Transverse colon (tissue), 4 donors: ENCODE data around the gene MPZL3. TPM values are rescaled to one million over a fixed set of nuclear protein-coding genes. Genes with fewer than 3 reads are reported as not detected.

Experiments
- DNase-seq: peaks from one replicate; pipeline ENCODE4 v3.0.0-alpha.2; 2019
- H3K27ac ChIP-seq, 4 donors: fragments of 200-600 bp; sonication (generic); 2 replicates each; pipeline ENCODE4 v1.5.1; 2016 to 2018; ENCODE audit warnings: inconsistent platforms in 4 of 4
- H3K27me3 ChIP-seq: fragments of 200-600 bp; sonication (generic); 2 replicates; pipeline ENCODE4 v1.5.1; 2017; ENCODE audit warnings: inconsistent platforms
- H3K36me3 ChIP-seq, 4 donors: fragments of 200-600 bp; sonication (generic); 2 replicates each; pipeline ENCODE4 v1.5.1; 2017 to 2019; ENCODE audit warnings: inconsistent platforms in 4 of 4
- H3K4me1 ChIP-seq, 4 donors: fragments of 200-600 bp; sonication (generic); 2 replicates each; pipeline ENCODE4 v1.5.1; 2017 to 2020; ENCODE audit warnings: inconsistent platforms in 4 of 4
- H3K4me3 ChIP-seq, 4 donors: fragments of 200-600 bp; sonication (generic); 1 replicate in 1 of 4; 2 replicates in 3 of 4; pipeline versions ENCODE4 v1.5.1 to v1.6.1; 2017 to 2019; ENCODE audit warnings: inconsistent platforms in 4 of 4
- H3K9me3 ChIP-seq, 2 donors: fragments of 200-600 bp; sonication (generic); 2 replicates each; pipeline ENCODE4 v1.5.1; 2017 to 2019; ENCODE audit warnings: inconsistent platforms in 2 of 2
- CTCF ChIP-seq, 5 experiments: fragments of 200-600 bp in 3 of 5; fragments of 450-650 bp in 2 of 5; sonication (generic) in 3 of 5; IDR thresholded peaks; 1 replicate in 2 of 5; 2 replicates in 3 of 5; pipeline ENCODE4 v1.5.1; 2016 to 2017; ENCODE audit warnings: antibody characterized with exemption in 5 of 5, inconsistent platforms in 3 of 5, mild to moderate bottlenecking in 2 of 5, moderate library complexity in 1 of 5
- EP300 ChIP-seq: sonication (generic); formaldehyde crosslinking; IDR thresholded peaks from one replicate; pipeline ENCODE4 v1.6.1; 2017; ENCODE audit warnings: antibody characterized with exemption, low read depth
- POLR2A ChIP-seq: fragments of 450-650 bp; IDR thresholded peaks from one replicate; pipeline ENCODE4 v1.6.1; 2016; ENCODE audit warnings: antibody characterized with exemption, mild to moderate bottlenecking, moderate library complexity
- POLR2AphosphoS5 ChIP-seq, 3 donors: sonication (generic); formaldehyde crosslinking; IDR thresholded peaks; one replicate each; pipeline ENCODE4 v1.6.1; 2016; ENCODE audit warnings: antibody characterized with exemption in 3 of 3
- WGBS, 2 donors: methylation state at CpG; one replicate each; pipeline ENCODE4 v1.1.5; 2018; ENCODE audit warnings: low coverage in 1 of 2; 5-methylcytosine and 5-hydroxymethylcytosine counted together
- in situ Hi-C, 4 donors: fragments of 200-750 bp; cut with MboI; loops; one replicate each; pipeline versions ENCODE4 v1.15.0 to v1.15.1; 2017; ENCODE audit warnings: low sequenced_read_pairs in 3 of 4, low pct_ligation_motif_present in 1 of 4, low pct_unique_long_range_greater_than_20kb in 1 of 4
- intact Hi-C: fragments of 100-400 bp; cut with DNase I; formaldehyde crosslinking; loops from one replicate; pipeline ENCODE4 v1.15.1; 2023; ENCODE audit warnings: low total_unique reads
- total RNA-seq, 4 donors: library from RNA; depleted of rRNA; stranded (reverse); fragments of >200 nt; gene quantifications; one replicate each; pipeline ENCODE4 v1.1.0, GENCODE V29; 2016

Gene MPZL3
- total RNA-seq, 4 donors from 2014 or later: 2.4 to 15.2 (median 8.2) TPM

- peaks cover 4% of the 10 kb centered on the region for H3K27me3 ChIP-seq
- no peaks in the 10 kb centered on the region for H3K36me3 ChIP-seq
- intact Hi-C loops: no loop called here
- no peaks in the 10 kb centered on the region for H3K9me3 ChIP-seq
- H3K27ac ChIP-seq: no peak overlapping the region
- in situ Hi-C loops: loop anchor here in 2 of 4 donors (5.0 to 25.0 kb wide), 4 partner anchors 51 to 107 kb away; partner anchors contain the start of genes CD3D (in 1 of the 2), CD3G (in 1 of the 2), SCN2B (in 1 of the 2) and UBE4A (in 1 of the 2)
- no peak for DNase-seq
- 81 to 92% methylated on average over 2 of the region's 2 CpGs for WGBS, 2 donors
- no peak overlapping the region for H3K4me3 ChIP-seq
- peaks cover 0 to 3% (median 0%) of the 10 kb centered on the region in 4 donors for H3K4me1 ChIP-seq
- TF ChIP-seq POLR2AphosphoS5 (IDR thresholded peaks at IDR 0.05): no peak
- TF ChIP-seq CTCF (IDR thresholded peaks at IDR 0.05): no peak
- TF ChIP-seq POLR2A: no peak
- TF ChIP-seq EP300: no peak
Measured at GRCh38 chr11:118294053-118294452, 41.9 kb upstream of the MPZL3 start.

GRCh38 chr11:118291477-118292135 lies 39.4 kb upstream of the MPZL3 start:
- peaks cover 4% of the 10 kb centered on the region for H3K27me3 ChIP-seq
- no peak overlapping the region for H3K4me3 ChIP-seq
- no peak overlapping the region for H3K27ac ChIP-seq
- DNase-seq: no peak
- no peaks in the 10 kb centered on the region for H3K9me3 ChIP-seq
- in situ Hi-C loops: loop anchor here in 2 of 4 donors (5.0 to 25.0 kb wide), 4 partner anchors 53 to 104 kb away; partner anchors contain the start of genes CD3D (in 1 of the 2), CD3G (in 1 of the 2), SCN2B (in 1 of the 2) and UBE4A (in 1 of the 2)
- WGBS, 2 donors: 59 to 64% methylated on average over 9 of the region's 9 CpGs
- H3K36me3 ChIP-seq: no peaks in the 10 kb centered on the region
- peaks cover 0 to 14% (median 3%) of the 10 kb centered on the region in 4 donors for H3K4me1 ChIP-seq
- intact Hi-C loops: no loop called here
- TF ChIP-seq POLR2AphosphoS5 (IDR thresholded peaks at IDR 0.05): no peak
- TF ChIP-seq EP300: no peak
- TF ChIP-seq POLR2A: no peak
- no peak for TF ChIP-seq CTCF (IDR thresholded peaks at IDR 0.05)

- H3K36me3 ChIP-seq: no peaks in the 10 kb centered on the region
- no peak for TF ChIP-seq EP300
- TF ChIP-seq POLR2AphosphoS5 (IDR thresholded peaks at IDR 0.05): peak in 1 of 3 donors; percentile 47
- peak; percentile 34 to 73 (median 49) for TF ChIP-seq CTCF (IDR thresholded peaks at IDR 0.05)
- TF ChIP-seq POLR2A: no peak
- H3K9me3 ChIP-seq: no peaks in the 10 kb centered on the region
- peaks cover 0 to 17% (median 4%) of the 10 kb centered on the region in 4 donors for H3K4me1 ChIP-seq
- no peak overlapping the region for H3K27ac ChIP-seq
- 8 to 16% methylated on average over 5 to 9 of the region's 9 CpGs for WGBS, 2 donors
- intact Hi-C loops: no loop called here
- no peak overlapping the region for H3K4me3 ChIP-seq
- H3K27me3 ChIP-seq: peaks cover 4% of the 10 kb centered on the region
- peak; percentile 61 for DNase-seq
- in situ Hi-C loops: loop anchor here in 2 of 4 donors (5.0 to 25.0 kb wide), 4 partner anchors 54 to 104 kb away; partner anchors contain the start of genes CD3D (in 1 of the 2), CD3G (in 1 of the 2), SCN2B (in 1 of the 2) and UBE4A (in 1 of the 2)
Measured at GRCh38 chr11:118290923-118291322, 38.8 kb upstream of the MPZL3 start.

- no peak overlapping the region for H3K4me3 ChIP-seq
- no peaks in the 10 kb centered on the region for H3K36me3 ChIP-seq
- H3K9me3 ChIP-seq: no peaks in the 10 kb centered on the region
- no peak for TF ChIP-seq POLR2A
- TF ChIP-seq EP300: no peak
- TF ChIP-seq POLR2AphosphoS5 (IDR thresholded peaks at IDR 0.05): no peak
- TF ChIP-seq CTCF (IDR thresholded peaks at IDR 0.05): no peak
- no peak overlapping the region for H3K27ac ChIP-seq
- no peak for DNase-seq
- peaks cover 0 to 17% (median 4%) of the 10 kb centered on the region in 4 donors for H3K4me1 ChIP-seq
- in situ Hi-C loops (loop anchor here in 2 of 4 donors (10.0 to 25.0 kb wide), 2 partner anchors 85 to 102 kb away; partner anchors contain the start of gene SCN2B (in 1 of the 2)), intact Hi-C loops (no loop called here)
- H3K27me3 ChIP-seq: peaks cover 4% of the 10 kb centered on the region
Measured at GRCh38 chr11:118289401-118289800, 37.2 kb upstream of the MPZL3 start.
